ENCODE data around the gene AZI2. TPM values are rescaled to one million over a fixed set of nuclear protein-coding genes. Genes with fewer than 3 reads are reported as not detected.

Gene AZI2
- total and polyA plus RNA-seq, 9 of the 15 experiments (the other 6 are each of a cell fraction or from before 2014, with no cell fraction given): 28.5 to 96.3 (median 70.2) TPM

- no peak for TF ChIP-seq AFF1 (IDR thresholded peaks at IDR 0.05; ENCODE audit: low read depth in 1 of 2, partially characterized antibody in 2 of 2)
- TF ChIP-seq ID3 (CRISPR knock-in tag; IDR thresholded peaks at IDR 0.05): no peak
- TF ChIP-seq ID3 (tag; IDR thresholded peaks at IDR 0.05): no peak
- no peak for TF ChIP-seq MCM5 (IDR thresholded peaks at IDR 0.05; ENCODE audit: low read depth)
- TF ChIP-seq CXXC5 (CRISPR knock-in tag; IDR thresholded peaks at IDR 0.05): no peak
- TF ChIP-seq ETV1 (tag; conservative IDR thresholded peaks at IDR 0.05; ENCODE audit: low read depth): no peak
- no peak for TF ChIP-seq IFI16 (CRISPR knock-in tag; IDR thresholded peaks at IDR 0.05)
- TF ChIP-seq CAMTA2 (CRISPR knock-in tag; conservative IDR thresholded peaks at IDR 0.05): no peak
These were observed 26.2 kb downstream of the AZI2 start (continued) for GRCh38 chr3:28322464-28322863.

All from K562 (cell line).